ENCODE measurements around the gene MTHFD1. TPM values are rescaled to one million over a fixed set of nuclear protein-coding genes. Genes with fewer than 3 reads are reported as not detected.

MTHFD1 gene
- total RNA-seq, 3 donors from 2014 or later = 35.9 to 73.3 (median 37.3) TPM

DNA sequence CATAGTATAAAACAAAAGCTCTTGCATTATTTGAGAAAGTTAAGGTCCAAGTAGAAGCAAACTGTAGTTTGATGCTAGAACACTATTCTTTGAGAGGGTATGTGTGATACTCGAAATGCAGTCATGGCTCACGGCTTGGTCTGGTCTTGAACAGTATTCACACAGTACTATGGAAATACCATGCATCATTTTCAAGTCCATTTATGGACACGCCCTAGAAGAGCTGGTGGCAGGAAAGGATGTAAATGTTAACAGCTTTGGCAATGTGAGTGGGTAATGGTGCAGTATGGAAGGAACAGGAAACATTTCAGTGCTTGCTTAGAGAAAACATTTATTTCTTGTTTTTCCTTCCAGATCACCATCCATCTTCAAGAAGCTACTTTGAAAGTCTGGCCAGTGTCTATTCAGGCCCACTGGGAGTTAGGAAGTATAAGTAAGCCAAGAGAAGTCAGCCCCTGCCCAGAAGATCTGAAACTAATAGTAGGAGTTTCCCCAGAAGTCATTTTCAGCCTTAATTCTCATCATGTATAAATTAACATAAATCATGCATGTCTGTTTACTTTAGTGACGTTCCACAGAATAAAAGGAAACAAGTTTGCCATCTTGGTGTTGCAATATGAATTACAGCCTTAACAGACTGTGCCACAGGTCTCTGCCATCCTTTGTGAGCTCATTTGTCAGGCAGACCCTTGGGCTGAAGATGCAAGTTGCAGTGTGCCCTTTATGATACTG, 71.4 kb downstream of the MTHFD1 start:
- Histone ChIP-seq H3K4me1 (ENCODE audit: low read depth) (no peaks in the 10 kb centered on the region), H3K9me3 (no peaks in the 10 kb centered on the region), H3K36me3 (ENCODE audit: low read depth) (no peaks in the 10 kb centered on the region), H3K4me3 (no peak overlapping the region)
- intact Hi-C loops (cut with DNase I, micrococcal nuclease) = no loop called here
- ATAC-seq = peak; percentile 36
- no peak for TF ChIP-seq CTCF (IDR thresholded peaks at IDR 0.05)
- no peak for DNase-seq

DNA sequence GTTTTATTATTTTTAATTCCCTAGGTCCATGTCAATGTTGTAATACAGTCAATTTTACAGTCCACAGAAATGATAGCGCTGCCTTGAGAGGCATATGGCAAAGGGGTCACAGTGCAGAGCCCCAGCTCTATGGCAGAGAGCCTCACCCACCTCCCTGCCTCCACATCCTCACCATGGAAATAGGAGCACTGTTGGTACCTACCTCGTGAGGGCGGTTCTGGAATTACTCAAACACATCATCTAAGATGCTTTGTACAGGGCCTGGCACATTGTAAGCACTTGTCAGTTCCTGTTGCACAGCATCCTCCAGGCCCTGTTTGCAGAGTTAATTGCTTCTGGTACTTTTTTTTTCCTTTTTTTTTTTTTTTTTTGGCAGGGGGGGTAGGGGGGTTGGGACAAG, 73.1 kb downstream of the MTHFD1 start:
- H3K9me3 ChIP-seq = no peaks in the 10 kb centered on the region
- TF ChIP-seq CTCF (IDR thresholded peaks at IDR 0.05) = no peak
- no peak for DNase-seq
- H3K4me3 ChIP-seq = no peak overlapping the region
- ATAC-seq = no peak
- H3K36me3 ChIP-seq (ENCODE audit: low read depth) = no peaks in the 10 kb centered on the region
- H3K4me1 ChIP-seq (ENCODE audit: low read depth) = peaks cover 5% of the 10 kb centered on the region
- intact Hi-C loops (cut with DNase I, micrococcal nuclease) = no loop called here

DNA sequence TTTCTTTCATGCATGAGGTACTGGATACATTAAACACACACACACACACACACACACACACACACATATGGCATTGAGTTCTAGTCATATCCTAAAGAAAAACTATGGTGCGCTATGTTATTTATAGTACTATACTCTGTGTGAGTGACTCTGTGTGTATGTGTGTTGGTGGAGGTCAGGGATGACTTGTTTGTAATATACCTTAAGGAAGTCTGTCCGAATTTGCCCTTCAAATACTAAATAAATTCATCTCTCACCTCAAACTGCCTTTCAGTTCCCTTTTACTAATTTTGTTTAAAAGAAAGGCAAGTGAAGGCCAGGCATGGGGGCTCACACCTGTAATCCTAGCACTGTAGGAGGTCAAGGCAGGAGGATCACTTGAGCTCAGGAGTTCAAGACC, 75.0 kb downstream of the MTHFD1 start:
- no peak for TF ChIP-seq CTCF (IDR thresholded peaks at IDR 0.05)
- ATAC-seq (no peak), DNase-seq (no peak)
- Histone ChIP-seq H3K4me3 (no peak overlapping the region), H3K9me3 (no peaks in the 10 kb centered on the region), H3K36me3 (ENCODE audit: low read depth) (no peaks in the 10 kb centered on the region), H3K4me1 (ENCODE audit: low read depth) (peaks cover 15% of the 10 kb centered on the region)
- intact Hi-C loops (cut with DNase I, micrococcal nuclease) = no loop called here

GRCh38 chr14:64463873-64464272, 75.7 kb downstream of the MTHFD1 start:
- DNase-seq = no peak
- intact Hi-C loops (cut with DNase I, micrococcal nuclease) = no loop called here
- Histone ChIP-seq H3K36me3 (ENCODE audit: low read depth) (no peaks in the 10 kb centered on the region), H3K9me3 (no peaks in the 10 kb centered on the region), H3K4me3 (no peak overlapping the region), H3K4me1 (ENCODE audit: low read depth) (peaks cover 15% of the 10 kb centered on the region)
- TF ChIP-seq CTCF (IDR thresholded peaks at IDR 0.05) = no peak
- ATAC-seq = no peak

DNA sequence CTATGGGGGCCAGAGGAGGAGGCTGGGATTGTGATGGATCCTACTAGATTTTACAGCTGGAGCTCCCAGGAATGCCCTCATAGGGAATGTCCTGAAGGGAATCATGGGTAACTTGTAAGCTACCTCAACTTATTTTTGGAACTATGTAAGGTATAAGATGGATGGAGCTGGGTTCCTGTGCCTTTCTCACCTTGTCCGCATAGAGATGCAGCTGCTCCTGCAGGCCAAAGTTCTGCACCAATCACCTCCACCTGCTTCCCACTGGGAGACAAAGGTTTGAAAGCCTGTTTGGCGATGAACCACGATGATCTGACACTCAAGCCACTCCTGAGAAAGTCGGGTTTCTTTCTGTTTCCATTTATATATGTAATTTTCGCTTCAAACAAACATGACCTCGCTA, 76.5 kb downstream of the MTHFD1 start:
- DNase-seq (peak in 1 of 3 donors; percentile 22), ATAC-seq (peak; percentile 42)
- intact Hi-C loops (cut with DNase I, micrococcal nuclease) = no loop called here
- no peak for TF ChIP-seq CTCF (IDR thresholded peaks at IDR 0.05)
- Histone ChIP-seq H3K4me1 (ENCODE audit: low read depth) (peaks cover 15% of the 10 kb centered on the region), H3K4me3 (peak overlapping the region; percentile 44), H3K9me3 (no peaks in the 10 kb centered on the region), H3K36me3 (ENCODE audit: low read depth) (no peaks in the 10 kb centered on the region)
